ENCODE results near the gene UBE2D2.

DNA sequence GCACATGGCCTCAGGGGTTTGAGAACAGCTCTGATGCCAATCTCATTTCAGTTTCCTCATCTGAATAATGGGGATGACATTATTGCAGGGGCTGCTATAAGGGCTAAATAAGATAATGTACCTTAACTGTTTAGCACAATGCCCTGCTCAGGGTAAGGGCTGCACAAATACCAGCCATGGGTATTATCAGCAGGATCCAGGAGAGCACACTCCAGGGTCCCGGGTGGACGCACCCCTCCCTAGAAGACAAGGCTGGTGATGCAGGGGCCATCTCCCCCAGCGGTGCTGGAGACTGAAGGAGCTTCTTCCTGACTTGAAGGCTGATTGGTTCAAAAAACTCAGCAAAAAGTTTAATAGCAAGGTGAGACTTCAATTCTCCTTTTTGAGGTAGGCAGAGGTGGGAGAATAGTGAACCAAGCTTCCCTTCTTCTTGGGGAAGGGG is 84.3 kb downstream of the UBE2D2 start:
- TF ChIP-seq, protein P1, sequence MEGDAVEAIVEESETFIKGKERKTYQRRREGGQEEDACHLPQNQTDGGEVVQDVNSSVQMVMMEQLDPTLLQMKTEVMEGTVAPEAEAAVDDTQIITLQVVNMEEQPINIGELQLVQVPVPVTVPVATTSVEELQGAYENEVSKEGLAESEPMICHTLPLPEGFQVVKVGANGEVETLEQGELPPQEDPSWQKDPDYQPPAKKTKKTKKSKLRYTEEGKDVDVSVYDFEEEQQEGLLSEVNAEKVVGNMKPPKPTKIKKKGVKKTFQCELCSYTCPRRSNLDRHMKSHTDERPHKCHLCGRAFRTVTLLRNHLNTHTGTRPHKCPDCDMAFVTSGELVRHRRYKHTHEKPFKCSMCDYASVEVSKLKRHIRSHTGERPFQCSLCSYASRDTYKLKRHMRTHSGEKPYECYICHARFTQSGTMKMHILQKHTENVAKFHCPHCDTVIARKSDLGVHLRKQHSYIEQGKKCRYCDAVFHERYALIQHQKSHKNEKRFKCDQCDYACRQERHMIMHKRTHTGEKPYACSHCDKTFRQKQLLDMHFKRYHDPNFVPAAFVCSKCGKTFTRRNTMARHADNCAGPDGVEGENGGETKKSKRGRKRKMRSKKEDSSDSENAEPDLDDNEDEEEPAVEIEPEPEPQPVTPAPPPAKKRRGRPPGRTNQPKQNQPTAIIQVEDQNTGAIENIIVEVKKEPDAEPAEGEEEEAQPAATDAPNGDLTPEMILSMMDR (conservative IDR thresholded peaks at IDR 0.05; ENCODE audit: low read depth, low read length) = no peak
- no peak for TF ChIP-seq POLR2A (IDR thresholded peaks at IDR 0.05; ENCODE audit: low read depth, low read length)
